Panc1 (cell line): Measurements from ENCODE around the gene SUPT3H. TPM values are rescaled to one million over a fixed set of nuclear protein-coding genes. Genes with fewer than 3 reads are reported as not detected.

Source experiments
- ATAC-seq: fragments of 200-7000 bp; cut with Tn5 transposase; 2 replicates; pipeline ENCODE4 v1.9.1; 2020; ENCODE audit warnings: mild to moderate bottlenecking, moderate library complexity
- BruUV-seq: library from RNA; stranded (reverse); fragments of 400-500 nt; replicated peaks from 2 replicates; lab custom pipeline; 2021; lab: Mats Ljungman, UMichigan
- CTCF ChIA-PET: fragments of 300-600 bp; sonication (Branson Sonifier 250); formaldehyde crosslinking; loops from one replicate; lab custom pipeline; 2022; ENCODE audit warnings: antibody characterized with exemption; lab: Charles Lee
- POLR2A ChIA-PET: fragments of 300-600 bp; sonication (Branson Sonifier 250); formaldehyde crosslinking; loops from one replicate; lab custom pipeline; 2022; ENCODE audit warnings: antibody characterized with exemption; lab: Charles Lee
- DNase-seq: peaks from one replicate; pipeline ENCODE4 v3.0.0-alpha.2; 2010; ENCODE audit warnings: low read depth, low spot score
- H3K27ac ChIP-seq: 2 replicates; pipeline ENCODE4 v1.5.1; 2011; ENCODE audit warnings: mild to moderate bottlenecking, low read length, inconsistent platforms
- H3K27me3 ChIP-seq: fragments of 200-500 bp; sonication (Bioruptor generic); 2 replicates; pipeline ENCODE4 v1.6.0; 2014; ENCODE audit warnings: low read length, inconsistent platforms; ENCODE audit not compliant: control insufficient read depth, insufficient read depth
- H3K36me3 ChIP-seq: fragments of 200-500 bp; sonication (Bioruptor generic); 2 replicates; pipeline ENCODE4 v1.5.1; 2014; ENCODE audit warnings: inconsistent platforms, mild to moderate bottlenecking, low read length, moderate library complexity; ENCODE audit not compliant: control insufficient read depth, insufficient read depth
- H3K4me1 ChIP-seq: 2 replicates; pipeline ENCODE4 v1.5.1; 2011; ENCODE audit warnings: inconsistent platforms, mild to moderate bottlenecking, low read length, moderate library complexity; ENCODE audit not compliant: control insufficient read depth, insufficient read depth
- H3K4me3 ChIP-seq, 2 experiments: 2 replicates each; pipeline ENCODE4 v1.5.1; 2011 to 2012; ENCODE audit warnings: low read depth in 2 of 2, low read length in 2 of 2, mild to moderate bottlenecking in 2 of 2, inconsistent platforms in 1 of 2, moderate library complexity in 1 of 2
- H3K9me3 ChIP-seq: fragments of 200-500 bp; sonication (Bioruptor generic); 2 replicates; pipeline ENCODE4 v1.5.1; 2014; ENCODE audit warnings: low read depth, mild to moderate bottlenecking, inconsistent platforms, low read length, moderate library complexity; ENCODE audit not compliant: control insufficient read depth, insufficient read depth
- CTCF ChIP-seq: fragments of 450-650 bp; IDR thresholded peaks from 2 replicates; pipeline ENCODE4 v1.5.1; 2017; ENCODE audit warnings: mild to moderate bottlenecking
- POLR2AphosphoS5 ChIP-seq: IDR thresholded peaks from 2 replicates; pipeline ENCODE4 v1.6.1; 2012; ENCODE audit warnings: mild to moderate bottlenecking, low read depth, low read length, moderate library complexity
- REST ChIP-seq, 2 experiments: IDR thresholded peaks; 2 replicates each; pipeline ENCODE4 v1.6.1; 2011 to 2012; ENCODE audit warnings: low read depth in 2 of 2, control low read depth in 1 of 2, low read length in 1 of 2, mild to moderate bottlenecking in 1 of 2, moderate library complexity in 1 of 2; ENCODE audit not compliant: insufficient read depth in 1 of 2
- SIN3A ChIP-seq: IDR thresholded peaks from 2 replicates; pipeline ENCODE4 v1.6.1; 2012; ENCODE audit warnings: low read depth, mild to moderate bottlenecking, low read length, moderate library complexity, borderline replicate concordance; ENCODE audit not compliant: insufficient read depth
- TCF7L2 ChIP-seq: IDR thresholded peaks from 2 replicates; pipeline ENCODE4 v1.6.1; 2011; ENCODE audit warnings: mild to moderate bottlenecking, low read depth, low read length, inconsistent platforms
- in situ Hi-C: cut with HindIII; loops from 2 replicates; pipeline ENCODE4 v1.10.0; 2016; ENCODE audit warnings: low sequenced_read_pairs, low pct_unique_long_range_greater_than_20kb
- intact Hi-C: fragments of 100-400 bp; cut with micrococcal nuclease; formaldehyde crosslinking; loops from one replicate; pipeline ENCODE4 v1.10.0; 2022; ENCODE audit not compliant: unreplicated experiment
- total RNA-seq: library from RNA; stranded (reverse); gene quantifications from one replicate; pipeline ENCODE4 v1.2.1, GENCODE V29; 2021; ENCODE audit not compliant: unreplicated experiment

The SUPT3H gene
- total RNA-seq, 1 experiment from 2014 or later, result 11.0 TPM

GRCh38 chr6:44869321-44869897, 508.3 kb downstream of the SUPT3H start:
- in situ Hi-C loops (no loop called here), intact Hi-C loops (no loop called here)
- Histone ChIP-seq H3K27me3 (no peaks in the 10 kb centered on the region), H3K9me3 (no peaks in the 10 kb centered on the region), H3K4me1 (no peaks in the 10 kb centered on the region), H3K36me3 (no peaks in the 10 kb centered on the region), H3K27ac (no peak overlapping the region), H3K4me3 (no peak overlapping the region)
- TF ChIP-seq POLR2AphosphoS5 (no peak), CTCF (no peak), SIN3A (no peak), TCF7L2 (no peak), REST (IDR thresholded peaks at IDR 0.05; ENCODE audit: insufficient read depth in 1 of 2, low read depth in 2 of 2, low read length in 1 of 2) (no peak)
- no peak for ATAC-seq
- POLR2A ChIA-PET, result no interaction called here
- CTCF ChIA-PET, result no interaction called here
- no TSS peak for BruUV-seq
- DNase-seq, result no peak

- CTCF ChIA-PET, result no interaction called here
- TF ChIP-seq TCF7L2, result no peak
- no peak for TF ChIP-seq POLR2AphosphoS5
- TF ChIP-seq SIN3A, result no peak
- no peak for TF ChIP-seq CTCF
- no peak for TF ChIP-seq REST (IDR thresholded peaks at IDR 0.05; ENCODE audit: insufficient read depth in 1 of 2, low read depth in 2 of 2, low read length in 1 of 2)
- H3K27ac ChIP-seq, result no peak overlapping the region
- no TSS peak for BruUV-seq
- POLR2A ChIA-PET, result no interaction called here
- H3K36me3 ChIP-seq, result no peaks in the 10 kb centered on the region
- H3K4me3 ChIP-seq, result no peak overlapping the region
- ATAC-seq (no peak), DNase-seq (no peak)
- intact Hi-C loops, result no loop called here
- H3K27me3 ChIP-seq, result no peaks in the 10 kb centered on the region
- in situ Hi-C loops, result no loop called here
- no peaks in the 10 kb centered on the region for H3K4me1 ChIP-seq
- H3K9me3 ChIP-seq, result no peaks in the 10 kb centered on the region
Measured at GRCh38 chr6:44868910-44869309, 508.8 kb downstream of the SUPT3H start.
